ENCODE results near the gene GDPD2. TPM values are rescaled to one million over a fixed set of nuclear protein-coding genes. Genes with fewer than 3 reads are reported as not detected.
A peak's percentile ranks its signal among the peaks of the same experiment; 100 is the strongest.
"Not testable (repeated sequence)": the region's sequence is repeated elsewhere in the genome, so short reads cannot be mapped to it uniquely, and the experiment has no call there.

The GDPD2 gene
- not detected for total RNA-seq

GRCh38 chrX:70422851-70423341 lies at the start of gene GDPD2:
Gene GDPD2 (plus strand): TSS chrX:70423314. CDS start chrX:70424985, 1,671 bp downstream.
- intact Hi-C loops (cut with DNase I), result no loop called here
- WGBS, 2 donors, result 10 to 40% methylated on average over 2 to 7 of the region's 11 CpGs
- H3K4me1 ChIP-seq, result no peaks in the 10 kb centered on the region
- no peaks in the 10 kb centered on the region for H3K9me3 ChIP-seq
- DNase-seq, result peak; percentile 44 to 49
- TF ChIP-seq CTCF (IDR thresholded peaks at IDR 0.05) (peak in 4 of 6 experiments; percentile 18 to 44 (median 34)), POLR2A (IDR thresholded peaks at IDR 0.05) (no peak)
- no peak within 1 kb of the TSS for H3K4me3 ChIP-seq (replicated peaks in 1 of 3)
- no peaks in the 10 kb centered on the region for H3K27me3 ChIP-seq
- H3K27ac ChIP-seq, result no peak within 1 kb of the TSS
- no peaks in the 10 kb centered on the region for H3K36me3 ChIP-seq

GRCh38 chrX:70386235-70386634 lies 36.9 kb upstream of the GDPD2 start:
- intact Hi-C loops (cut with DNase I), result no loop called here
- Histone ChIP-seq H3K27me3 (no peaks in the 10 kb centered on the region), H3K4me1 (no peaks in the 10 kb centered on the region), H3K9me3 (no peaks in the 10 kb centered on the region), H3K36me3 (no peaks in the 10 kb centered on the region), H3K27ac (no peak overlapping the region), H3K4me3 (replicated peaks in 1 of 3) (no peak overlapping the region)
- no peak for TF ChIP-seq CTCF (IDR thresholded peaks at IDR 0.05)
- no peak for TF ChIP-seq POLR2A (IDR thresholded peaks at IDR 0.05)
- DNase-seq, result no peak
- 72 to 97% methylated on average over 2 of the region's 2 CpGs for WGBS, 2 donors

GRCh38 chrX:70398899-70399298 lies 24.2 kb upstream of the GDPD2 start:
- Histone ChIP-seq H3K27me3 (no peaks in the 10 kb centered on the region), H3K4me1 (no peaks in the 10 kb centered on the region), H3K4me3 (replicated peaks in 1 of 3) (no peak overlapping the region), H3K9me3 (no peaks in the 10 kb centered on the region), H3K36me3 (no peaks in the 10 kb centered on the region), H3K27ac (no peak overlapping the region)
- intact Hi-C loops (cut with DNase I), result no loop called here
- TF ChIP-seq CTCF (IDR thresholded peaks at IDR 0.05), result no peak
- TF ChIP-seq POLR2A (IDR thresholded peaks at IDR 0.05), result no peak
- no peak for DNase-seq
- 76 to 78% methylated on average over 4 of the region's 4 CpGs for WGBS, 2 donors

GRCh38 chrX:70400181-70400580 lies 22.9 kb upstream of the GDPD2 start:
- H3K27ac ChIP-seq; H3K9me3 ChIP-seq; H3K36me3 ChIP-seq; H3K4me3 ChIP-seq (replicated peaks in 1 of 3); DNase-seq; H3K27me3 ChIP-seq; intact Hi-C loops (cut with DNase I); H3K4me1 ChIP-seq: not testable (repeated sequence)
- WGBS, 2 donors, result 89 to 100% methylated on average over 1 to 2 of the region's 3 CpGs

- Histone ChIP-seq H3K4me1 (no peaks in the 10 kb centered on the region), H3K27me3 (no peaks in the 10 kb centered on the region), H3K27ac (no peak overlapping the region), H3K4me3 (replicated peaks in 1 of 3) (no peak overlapping the region), H3K36me3 (no peaks in the 10 kb centered on the region), H3K9me3 (no peaks in the 10 kb centered on the region)
- DNase-seq, result no peak
- intact Hi-C loops (cut with DNase I), result no loop called here
- 95 to 96% methylated on average over 2 of the region's 2 CpGs for WGBS, 2 donors
- no peak for TF ChIP-seq CTCF (IDR thresholded peaks at IDR 0.05)
- TF ChIP-seq POLR2A (IDR thresholded peaks at IDR 0.05), result no peak
Observed at GRCh38 chrX:70402721-70403120, 20.4 kb upstream of the GDPD2 start.

- Histone ChIP-seq H3K27me3 (no peaks in the 10 kb centered on the region), H3K36me3 (no peaks in the 10 kb centered on the region), H3K4me1 (no peaks in the 10 kb centered on the region), H3K27ac (no peak overlapping the region), H3K4me3 (replicated peaks in 1 of 3) (no peak overlapping the region), H3K9me3 (no peaks in the 10 kb centered on the region)
- intact Hi-C loops (cut with DNase I), result no loop called here
- WGBS, 2 donors, result 100% methylated on average over 1 of the region's 1 CpG
- DNase-seq, result no peak
- TF ChIP-seq CTCF (IDR thresholded peaks at IDR 0.05) (no peak), POLR2A (IDR thresholded peaks at IDR 0.05) (no peak)
Observed at GRCh38 chrX:70405003-70405402, 18.1 kb upstream of the GDPD2 start.

Measured in thyroid gland (tissue), 4 donors.